ENCODE results near the gene AK5. TPM values are rescaled to one million over a fixed set of nuclear protein-coding genes. Genes with fewer than 3 reads are reported as not detected.

Gene AK5
- total RNA-seq, 2 donors from 2014 or later: 0.46 to 2.8 TPM

GRCh38 chr1:77342745-77343144 is 60.9 kb downstream of the AK5 start:
- H3K4me1 Mint-ChIP-seq: peaks cover 2% of the 10 kb centered on the region
- H3K27ac Mint-ChIP-seq: no peak overlapping the region
- H3K27me3 ChIP-seq (ENCODE audit: control insufficient read depth, insufficient read depth, low read length, poor library complexity, severe bottlenecking): no peaks in the 10 kb centered on the region
- no peaks in the 10 kb centered on the region for H3K9me3 ChIP-seq (ENCODE audit: control insufficient read depth, low read length)
- no peak for DNase-seq
- H3K9ac ChIP-seq (ENCODE audit: extremely low read depth, low read length, poor library complexity, severe bottlenecking): no peak overlapping the region
- H3K4me3 ChIP-seq (ENCODE audit: low read length): no peak overlapping the region
- no peaks in the 10 kb centered on the region for H3K36me3 Mint-ChIP-seq (ENCODE audit: low read depth)
- no peak for TF ChIP-seq CTCF (conservative IDR thresholded peaks at IDR 0.05)
- H3K27me3 Mint-ChIP-seq (ENCODE audit: insufficient read depth): no peaks in the 10 kb centered on the region
- H3K9me3 Mint-ChIP-seq: no peaks in the 10 kb centered on the region
- H3K27ac ChIP-seq (ENCODE audit: low read depth, low read length): no peak overlapping the region
- no peaks in the 10 kb centered on the region for H3K4me1 ChIP-seq (ENCODE audit: control insufficient read depth, insufficient read depth, low read length)
- no peak overlapping the region for H3K4me3 Mint-ChIP-seq
- no peaks in the 10 kb centered on the region for H3K36me3 ChIP-seq (ENCODE audit: control insufficient read depth, insufficient read depth, low read length)

- H3K9me3 Mint-ChIP-seq: no peaks in the 10 kb centered on the region
- Histone ChIP-seq H3K9me3 (ENCODE audit: control insufficient read depth, low read length) (no peaks in the 10 kb centered on the region), H3K27me3 (ENCODE audit: control insufficient read depth, insufficient read depth, low read length, poor library complexity, severe bottlenecking) (no peaks in the 10 kb centered on the region), H3K36me3 (ENCODE audit: control insufficient read depth, insufficient read depth, low read length) (no peaks in the 10 kb centered on the region), H3K27ac (ENCODE audit: low read depth, low read length) (no peak overlapping the region), H3K4me1 (ENCODE audit: control insufficient read depth, insufficient read depth, low read length) (no peaks in the 10 kb centered on the region), H3K4me3 (ENCODE audit: low read length) (no peak overlapping the region), H3K9ac (ENCODE audit: extremely low read depth, low read length, poor library complexity, severe bottlenecking) (no peak overlapping the region)
- 84 to 90% methylated on average over 1 to 6 of the region's 6 CpGs for WGBS, 2 experiments (ENCODE audit: insufficient coverage in 1 of 2, insufficient read length in 1 of 2)
- H3K4me3 Mint-ChIP-seq: no peak overlapping the region
- H3K27ac Mint-ChIP-seq: no peak overlapping the region
- no peaks in the 10 kb centered on the region for H3K36me3 Mint-ChIP-seq (ENCODE audit: low read depth)
- DNase-seq: no peak
- peaks cover 2% of the 10 kb centered on the region for H3K4me1 Mint-ChIP-seq
- no peak for TF ChIP-seq CTCF (conservative IDR thresholded peaks at IDR 0.05)
- H3K27me3 Mint-ChIP-seq (ENCODE audit: insufficient read depth): no peaks in the 10 kb centered on the region
These were observed 65.8 kb downstream of the AK5 start for GRCh38 chr1:77347646-77348045.

DNA sequence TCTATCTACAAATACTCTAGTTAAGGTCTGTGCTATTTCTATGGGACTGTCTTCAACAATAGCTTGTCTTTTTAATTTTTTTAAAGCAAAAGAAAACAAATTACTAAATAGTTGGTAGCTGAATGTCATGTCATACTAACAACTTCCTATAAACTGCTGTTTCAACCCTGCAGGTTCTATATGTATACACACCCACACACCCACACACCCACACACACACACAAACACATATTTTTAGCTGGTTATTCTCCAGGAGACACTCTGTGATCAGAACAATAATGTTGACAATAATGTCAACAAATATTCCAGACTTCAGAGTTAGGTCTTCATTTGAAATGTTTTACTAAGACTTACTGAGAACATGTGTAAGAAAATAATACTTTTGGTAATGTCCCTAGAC is 66.7 kb downstream of the AK5 start:
- no peaks in the 10 kb centered on the region for H3K9me3 ChIP-seq (ENCODE audit: control insufficient read depth, low read length)
- Mint-ChIP-seq H3K36me3 (ENCODE audit: low read depth) (no peaks in the 10 kb centered on the region), H3K9me3 (no peaks in the 10 kb centered on the region), H3K4me3 (no peak overlapping the region), H3K27me3 (ENCODE audit: insufficient read depth) (no peaks in the 10 kb centered on the region), H3K27ac (no peak overlapping the region), H3K4me1 (peaks cover 2% of the 10 kb centered on the region)
- H3K4me3 ChIP-seq (ENCODE audit: low read length): no peak overlapping the region
- no peaks in the 10 kb centered on the region for H3K27me3 ChIP-seq (ENCODE audit: control insufficient read depth, insufficient read depth, low read length, poor library complexity, severe bottlenecking)
- no peak overlapping the region for H3K9ac ChIP-seq (ENCODE audit: extremely low read depth, low read length, poor library complexity, severe bottlenecking)
- no peak for TF ChIP-seq CTCF (conservative IDR thresholded peaks at IDR 0.05)
- DNase-seq: no peak
- no peaks in the 10 kb centered on the region for H3K36me3 ChIP-seq (ENCODE audit: control insufficient read depth, insufficient read depth, low read length)
- no peak overlapping the region for H3K27ac ChIP-seq (ENCODE audit: low read depth, low read length)
- no peaks in the 10 kb centered on the region for H3K4me1 ChIP-seq (ENCODE audit: control insufficient read depth, insufficient read depth, low read length)

Measured in endodermal cell (in vitro differentiated cells).